Activated T-cell treated with anti-CD3 and anti-CD28 coated beads, Interleukin-2, amount 50 U/mL, for 1 hour (primary cell): ENCODE data around the gene PBRM1.
A peak's percentile ranks its signal among the peaks of the same experiment; 100 is the strongest.
"Not testable (repeated sequence)": the region's sequence is repeated elsewhere in the genome, so short reads cannot be mapped to it uniquely, and the experiment has no call there.

Source experiments
- DNase-seq: peaks from one replicate; pipeline ENCODE4 v3.0.0-alpha.2; 2020

The PBRM1 gene

GRCh38 chr3:52536369-52537164 lies 149.1 kb downstream of the PBRM1 start, which contains the start of gene UQCC5:
TSS of gene UQCC5 (plus strand) at chr3:52536605. CDS start at chr3:52536756, 151 bp downstream.
- DNase-seq: peak; percentile 96

DNA sequence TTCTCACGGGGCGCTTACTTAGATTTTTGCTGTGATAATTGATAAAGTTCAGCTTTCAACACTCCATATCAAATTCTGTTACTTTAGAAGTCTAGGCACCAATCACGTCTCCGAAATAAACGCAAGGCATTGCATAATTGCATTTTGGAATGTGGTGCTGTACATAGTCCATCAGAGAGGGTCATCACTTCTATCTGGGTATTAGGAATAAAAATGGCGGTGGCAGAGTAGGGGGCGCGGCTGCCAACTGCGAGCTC lies 149.7 kb downstream of the PBRM1 start:
- DNase-seq: no peak

GRCh38 chr3:52535411-52536111 lies 150.2 kb downstream of the PBRM1 start:
- peak; percentile 16 for DNase-seq

GRCh38 chr3:52534281-52535183 lies 151.2 kb downstream of the PBRM1 start:
- DNase-seq: peak; percentile 17

- peak; percentile 72 for DNase-seq
Measured at GRCh38 chr3:52533623-52534280, 152.0 kb downstream of the PBRM1 start, which contains the start of gene NT5DC2. TSS of gene NT5DC2 (minus strand) at chr3:52533857. CDS start at chr3:52533737, 120 bp downstream.

GRCh38 chr3:52532838-52533622 lies 152.7 kb downstream of the PBRM1 start:
- DNase-seq: peak; percentile 47

DNA sequence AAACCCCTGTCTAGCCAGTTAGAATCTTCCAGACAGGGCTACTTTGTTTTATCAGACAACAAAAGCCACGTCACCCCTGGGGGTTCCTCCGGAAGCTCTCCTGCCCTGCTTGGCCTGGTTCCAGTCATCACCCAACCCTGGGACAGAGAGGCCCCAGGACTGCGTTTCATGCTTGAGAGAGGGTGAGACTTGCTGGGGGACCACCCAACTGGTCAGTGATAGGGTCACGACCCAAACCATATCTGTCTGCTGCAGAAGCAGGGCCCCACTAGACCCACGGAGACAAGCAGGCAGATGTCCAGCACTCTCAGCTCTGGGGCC lies 153.2 kb downstream of the PBRM1 start:
- DNase-seq: peak; percentile 41

GRCh38 chr3:52531860-52532516 lies 153.7 kb downstream of the PBRM1 start:
- peak; percentile 18 for DNase-seq

DNA sequence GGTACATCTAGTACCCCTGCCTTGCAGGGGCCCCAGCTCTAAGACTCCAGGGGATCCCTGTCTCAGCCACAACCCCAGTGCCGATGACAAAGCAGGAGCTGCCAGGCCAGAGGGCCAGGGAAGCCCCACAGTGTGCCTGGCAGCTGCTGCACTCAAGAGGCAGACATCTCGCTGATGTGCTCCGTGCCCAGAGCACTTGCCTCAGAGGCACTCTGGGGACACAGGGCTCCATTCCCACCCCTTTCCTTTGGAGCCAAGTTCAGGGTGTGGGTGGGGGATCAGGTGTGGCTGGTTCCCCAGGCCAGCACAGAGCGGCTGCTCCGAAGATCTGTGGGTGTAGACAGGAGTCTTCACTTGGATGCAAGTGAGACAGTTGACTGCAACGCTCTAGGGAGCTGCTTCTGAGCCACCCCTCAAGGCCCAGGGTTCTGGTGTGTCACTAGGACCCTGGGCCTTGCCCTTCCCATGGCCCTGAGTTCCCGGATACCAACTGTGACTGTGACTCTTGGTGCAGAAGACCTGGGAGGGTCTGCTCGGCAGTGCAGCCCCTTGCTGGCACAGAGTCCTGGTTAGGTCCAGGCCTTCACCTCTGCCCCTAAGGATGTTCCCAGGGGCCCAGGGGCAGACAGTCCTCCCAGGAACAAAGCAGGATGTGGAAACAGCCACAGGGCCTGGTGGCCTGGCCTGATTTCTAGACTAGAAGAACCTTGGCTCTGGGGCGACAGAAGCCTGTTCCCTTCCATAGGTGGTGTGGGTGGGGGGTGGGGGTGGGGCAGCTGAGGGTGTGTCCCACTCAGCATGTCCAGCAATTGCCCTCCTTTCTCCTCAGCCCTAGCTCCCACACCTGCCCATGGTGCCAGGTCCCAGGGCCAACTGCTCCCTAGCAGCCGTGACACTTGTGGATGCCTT lies 154.5 kb downstream of the PBRM1 start:
- DNase-seq: peak; percentile 18

- DNase-seq: peak; percentile 15
Measured at GRCh38 chr3:52529376-52530333, 156.1 kb downstream of the PBRM1 start.

DNA sequence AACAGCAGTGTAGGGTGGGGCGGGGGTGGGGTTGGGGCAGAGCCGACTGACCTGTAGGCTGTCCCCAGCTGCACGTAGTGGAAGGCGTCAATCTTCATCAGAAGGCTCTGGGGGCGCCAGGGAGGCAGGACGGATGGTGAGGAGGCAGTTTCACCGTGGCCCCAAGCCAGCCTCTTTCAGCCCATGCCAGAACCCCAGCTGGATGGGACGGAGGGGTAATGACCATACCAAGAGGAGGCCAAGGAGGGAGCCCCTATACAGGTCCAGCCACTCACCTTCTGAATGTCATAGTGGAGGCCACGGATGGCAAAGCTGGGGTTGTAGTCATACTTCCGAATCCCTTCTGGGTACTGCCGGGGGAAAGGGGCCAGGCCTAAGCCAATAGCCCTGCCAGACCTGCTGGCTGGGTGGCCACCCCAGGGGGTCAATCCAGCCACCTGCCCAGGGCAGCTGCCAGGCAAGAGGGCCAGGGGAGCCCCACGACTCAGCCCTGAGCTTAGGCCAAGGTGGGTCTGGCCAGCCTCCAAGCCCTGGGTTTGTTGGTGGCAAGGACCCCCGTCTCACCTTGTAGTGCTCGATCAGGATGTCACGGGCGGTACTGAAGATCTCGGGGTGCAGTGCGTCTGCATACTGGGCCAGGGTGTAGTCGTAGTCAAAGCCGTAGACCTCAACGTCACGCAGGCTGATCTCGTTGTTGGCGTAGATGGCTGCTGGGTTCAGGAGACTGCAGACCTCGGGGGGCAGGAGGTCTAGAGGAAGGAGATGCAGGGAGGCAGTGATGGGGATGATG lies 156.9 kb downstream of the PBRM1 start:
- DNase-seq: peak; percentile 16

- DNase-seq: peak; percentile 10
Measured at GRCh38 chr3:52527732-52528585, 157.8 kb downstream of the PBRM1 start.

DNA sequence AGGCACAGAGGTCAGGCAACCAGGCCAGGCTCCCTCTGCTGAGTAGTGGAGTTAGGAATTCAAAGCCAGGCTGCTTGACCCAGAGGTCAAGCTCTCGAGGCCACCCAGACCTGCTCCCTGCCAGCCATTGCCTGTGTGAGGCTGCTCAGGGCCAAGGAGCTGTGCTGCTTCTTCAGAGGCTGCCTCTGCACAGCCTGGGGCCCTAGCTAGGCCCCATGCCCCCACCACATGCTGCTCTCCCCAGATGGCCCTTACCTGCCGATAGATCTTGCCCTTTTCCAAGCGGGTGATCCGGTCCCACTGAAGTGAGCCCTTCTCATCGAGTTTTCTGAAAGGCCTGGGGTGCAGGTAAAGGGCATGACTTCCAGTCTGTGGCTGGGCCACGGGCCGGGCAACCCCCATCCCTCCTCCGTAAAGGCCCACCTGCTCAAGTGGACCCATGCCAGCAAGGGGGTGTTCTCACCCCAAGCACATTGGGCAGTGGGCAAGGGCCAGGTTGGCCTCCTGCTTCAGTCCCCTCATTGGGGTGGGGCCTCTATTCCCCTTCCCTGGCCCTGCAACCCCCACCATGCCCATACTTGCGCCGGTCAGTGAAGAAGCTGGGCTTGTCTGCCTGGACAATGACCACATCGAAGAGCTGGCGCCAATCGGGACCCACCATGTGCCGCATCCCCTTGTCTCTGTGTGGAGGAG lies 158.5 kb downstream of the PBRM1 start:
- no peak for DNase-seq

DNA sequence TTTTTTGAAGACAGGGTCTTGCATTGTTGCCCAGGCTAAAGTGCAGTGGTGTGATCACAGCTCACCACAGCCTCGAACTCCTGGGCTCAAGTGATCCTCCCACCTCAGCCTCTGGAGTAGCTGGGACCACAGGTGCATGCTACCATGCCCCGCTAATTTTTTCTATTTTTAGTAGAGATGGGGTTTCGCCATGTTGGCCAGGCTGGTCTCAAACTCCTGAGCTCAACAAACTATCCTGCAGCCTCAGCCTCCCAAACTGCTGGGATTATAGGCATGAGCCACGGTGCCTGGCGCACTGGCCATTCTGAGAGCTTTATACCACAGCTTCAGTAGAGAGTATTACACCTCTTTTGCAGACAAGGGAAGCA lies 159.1 kb downstream of the PBRM1 start:
- not testable (repeated sequence) for DNase-seq

GRCh38 chr3:52525680-52526561 lies 159.8 kb downstream of the PBRM1 start:
- DNase-seq: no peak
